Sigmoid colon (tissue), 7 donors: Measurements from ENCODE around the gene LYPLAL1. TPM values are rescaled to one million over a fixed set of nuclear protein-coding genes. Genes with fewer than 3 reads are reported as not detected.
A peak's percentile ranks its signal among the peaks of the same experiment; 100 is the strongest.

Experiments used
- DNase-seq: peaks from one replicate; pipeline ENCODE4 v3.0.0-alpha.2; 2019
- H3K27ac ChIP-seq, 4 donors: fragments of 200-600 bp; sonication (generic); one replicate each; pipeline ENCODE4 v1.5.1; 2016 to 2019; ENCODE audit warnings: mild to moderate bottlenecking in 1 of 4
- H3K27me3 ChIP-seq, 3 donors: fragments of 200-600 bp; sonication (generic); one replicate each; pipeline ENCODE4 v1.5.1; 2019; ENCODE audit warnings: mild to moderate bottlenecking in 1 of 3
- H3K36me3 ChIP-seq, 4 donors: fragments of 200-600 bp; sonication (generic); one replicate each; pipeline ENCODE4 v1.5.1; 2016 to 2019
- H3K4me1 ChIP-seq, 4 donors: fragments of 200-600 bp; sonication (generic); one replicate each; pipeline ENCODE4 v1.5.1; 2017 to 2019
- H3K4me3 ChIP-seq, 4 donors: fragments of 200-600 bp; sonication (generic); one replicate each; pipeline ENCODE4 v1.5.1; 2017 to 2019; ENCODE audit warnings: mild to moderate bottlenecking in 2 of 4, moderate library complexity in 1 of 4
- H3K9me3 ChIP-seq, 4 donors: fragments of 200-600 bp in 3 of 4; sonication (generic) in 3 of 4; one replicate each; pipeline versions ENCODE4 v1.5.1 to v1.6.1; 2013 to 2019
- EP300 ChIP-seq, 4 donors: sonication (generic); formaldehyde crosslinking; IDR thresholded peaks; one replicate each; pipeline ENCODE4 v1.6.1; 2017; ENCODE audit warnings: antibody characterized with exemption in 4 of 4
- POLR2A ChIP-seq, 2 donors: fragments of 450-650 bp; IDR thresholded peaks; one replicate each; pipeline ENCODE4 v1.6.1; 2016; ENCODE audit warnings: antibody characterized with exemption in 2 of 2, mild to moderate bottlenecking in 2 of 2, moderate library complexity in 2 of 2
- POLR2AphosphoS5 ChIP-seq, 4 donors: sonication (generic); formaldehyde crosslinking; IDR thresholded peaks; one replicate each; pipeline ENCODE4 v1.6.1; 2017; ENCODE audit warnings: antibody characterized with exemption in 4 of 4
- WGBS, 2 donors: extraction: QIAGEN DNeasy Blood & Tissue Kit; methylation state at CpG; one replicate each; pipeline ENCODE4 v1.1.7; 2013; 5-methylcytosine and 5-hydroxymethylcytosine counted together
- intact Hi-C: fragments of 100-400 bp; cut with DNase I; formaldehyde crosslinking; loops from one replicate; pipeline ENCODE4 v1.15.1; 2023
- polyA plus RNA-seq, 3 donors: library from polyadenylated mRNA; stranded (reverse); fragments of 200-250 nt; gene quantifications; one replicate each; pipeline ENCODE4 v1.2.3, GENCODE V29; 2013
- total RNA-seq, 4 donors: library from RNA; depleted of rRNA; stranded (reverse); fragments of >200 nt; gene quantifications; one replicate each; pipeline ENCODE4 v1.1.0, GENCODE V29; 2016
- TF ChIP-seq, protein P1 (sequence below), 4 experiments: fragments of 450-650 bp in 3 of 4; fragments of 200-600 bp in 1 of 4; IDR thresholded peaks; one replicate each; pipeline ENCODE4 v1.5.1; 2016 to 2019; ENCODE audit warnings: antibody characterized with exemption in 4 of 4, mild to moderate bottlenecking in 3 of 4, moderate library complexity in 2 of 4
- donor health status: healthy with polysubstance abuse.
- donor health status: Bipolar disorder and iron deficiency.
- donor health status: healthy.

LYPLAL1 gene
- total RNA-seq (10 to 100 TPM; 22.4 to 36.0 (median 32.1) TPM), polyA plus RNA-seq (10 to 100 TPM; 11.8 to 23.4 (median 20.1) TPM)

DNA sequence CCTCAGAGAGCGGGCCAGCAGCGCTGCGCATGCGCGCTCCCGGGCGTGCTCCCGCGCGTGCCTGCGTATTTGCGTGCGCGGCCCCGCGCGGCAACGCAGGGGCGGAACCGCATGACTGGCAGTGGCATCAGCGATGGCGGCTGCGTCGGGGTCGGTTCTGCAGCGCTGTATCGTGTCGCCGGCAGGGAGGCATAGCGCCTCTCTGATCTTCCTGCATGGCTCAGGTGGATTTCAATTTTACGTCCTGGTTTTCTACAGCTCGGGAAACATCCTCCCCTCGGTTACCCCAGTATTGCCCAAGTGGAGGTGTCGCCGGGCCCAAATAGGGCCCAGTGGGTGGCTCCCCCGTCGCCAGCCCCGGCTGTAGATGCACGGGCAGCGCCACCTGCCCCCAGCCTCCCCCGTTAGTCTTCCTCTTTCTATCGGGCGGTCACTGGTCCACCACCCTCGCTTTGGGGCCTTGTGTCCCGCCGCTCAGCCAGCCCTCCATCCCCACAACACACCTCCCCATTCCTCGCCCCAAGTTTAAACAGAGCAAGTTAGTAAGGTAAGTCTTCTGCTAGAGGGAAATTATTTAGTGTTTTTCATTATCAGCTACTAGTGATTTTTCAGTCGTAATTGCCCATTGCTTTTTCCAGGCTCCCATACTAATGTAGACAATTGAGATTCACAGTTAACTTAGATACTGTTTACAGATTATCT is at the start of gene LYPLAL1:
TSS of gene LYPLAL1 (plus strand) at position 121 of the 702 bp plus-strand sequence. CDS start at position 134, 13 bp downstream.
- peaks cover 0 to 59% (median 34%) of the 10 kb centered on the region in 4 donors for H3K4me1 ChIP-seq

DNA sequence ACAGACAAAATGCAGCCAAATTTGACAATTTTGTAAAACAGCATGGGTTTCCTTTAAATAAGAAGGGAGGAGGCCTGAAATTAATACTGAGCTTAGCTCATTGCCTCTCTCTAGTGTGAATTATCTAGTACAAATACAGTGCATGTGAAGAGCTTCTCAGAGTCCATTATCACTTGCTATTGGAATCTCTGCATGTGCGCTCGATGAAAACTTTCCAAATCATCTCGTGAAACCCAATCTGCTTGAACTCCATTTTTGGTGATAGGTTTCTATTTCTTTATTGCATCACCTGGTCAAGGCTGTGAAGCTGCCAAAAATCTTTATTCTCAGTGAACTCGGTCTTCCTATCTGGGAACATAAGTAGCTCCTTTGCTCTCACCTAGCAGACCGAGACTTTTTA is 49.5 kb upstream of the LYPLAL1 start:
- no peaks in the 10 kb centered on the region for H3K9me3 ChIP-seq
- TF ChIP-seq POLR2AphosphoS5 (IDR thresholded peaks at IDR 0.05) = no peak
- TF ChIP-seq POLR2A (IDR thresholded peaks at IDR 0.05) = no peak
- TF ChIP-seq EP300 (IDR thresholded peaks at IDR 0.05) = no peak
- TF ChIP-seq, protein P1, sequence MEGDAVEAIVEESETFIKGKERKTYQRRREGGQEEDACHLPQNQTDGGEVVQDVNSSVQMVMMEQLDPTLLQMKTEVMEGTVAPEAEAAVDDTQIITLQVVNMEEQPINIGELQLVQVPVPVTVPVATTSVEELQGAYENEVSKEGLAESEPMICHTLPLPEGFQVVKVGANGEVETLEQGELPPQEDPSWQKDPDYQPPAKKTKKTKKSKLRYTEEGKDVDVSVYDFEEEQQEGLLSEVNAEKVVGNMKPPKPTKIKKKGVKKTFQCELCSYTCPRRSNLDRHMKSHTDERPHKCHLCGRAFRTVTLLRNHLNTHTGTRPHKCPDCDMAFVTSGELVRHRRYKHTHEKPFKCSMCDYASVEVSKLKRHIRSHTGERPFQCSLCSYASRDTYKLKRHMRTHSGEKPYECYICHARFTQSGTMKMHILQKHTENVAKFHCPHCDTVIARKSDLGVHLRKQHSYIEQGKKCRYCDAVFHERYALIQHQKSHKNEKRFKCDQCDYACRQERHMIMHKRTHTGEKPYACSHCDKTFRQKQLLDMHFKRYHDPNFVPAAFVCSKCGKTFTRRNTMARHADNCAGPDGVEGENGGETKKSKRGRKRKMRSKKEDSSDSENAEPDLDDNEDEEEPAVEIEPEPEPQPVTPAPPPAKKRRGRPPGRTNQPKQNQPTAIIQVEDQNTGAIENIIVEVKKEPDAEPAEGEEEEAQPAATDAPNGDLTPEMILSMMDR (IDR thresholded peaks at IDR 0.05) = no peak
- H3K4me1 ChIP-seq = peaks cover 0 to 15% (median 7%) of the 10 kb centered on the region in 4 donors
- WGBS, 2 donors = 89 to 92% methylated on average over 5 of the region's 5 CpGs
- no peaks in the 10 kb centered on the region for H3K36me3 ChIP-seq
- no peak overlapping the region for H3K4me3 ChIP-seq
- H3K27ac ChIP-seq = no peak overlapping the region
- H3K27me3 ChIP-seq = no peaks in the 10 kb centered on the region
- no peak for DNase-seq
- intact Hi-C loops = no loop called here

More for the DNA sequence above, at the start of gene LYPLAL1:
- TF ChIP-seq, protein P1 (IDR thresholded peaks at IDR 0.05) = peak in 1 of 4 experiments; percentile 9
- TF ChIP-seq POLR2AphosphoS5 (IDR thresholded peaks at IDR 0.05) (peak; percentile 91 to 98 (median 96)), POLR2A (IDR thresholded peaks at IDR 0.05) (peak; percentile 89), EP300 (IDR thresholded peaks at IDR 0.05) (peak in 1 of 4 donors; percentile 43)
- intact Hi-C loops = loop anchor here (5.0 kb wide), 1 partner anchor 827 kb away; the partner anchor contains the start of gene TGFB2
- peak; percentile 94 for DNase-seq
- no peaks in the 10 kb centered on the region for H3K9me3 ChIP-seq
- H3K36me3 ChIP-seq = no peaks in the 10 kb centered on the region
- WGBS, 2 donors = 1 to 3% methylated on average over 48 of the region's 48 CpGs
- H3K27me3 ChIP-seq = no peaks in the 10 kb centered on the region
- peak within 1 kb of the TSS; percentile 65 to 80 (median 72) for H3K4me3 ChIP-seq
- peak within 1 kb of the TSS; percentile 91 to 96 (median 92) for H3K27ac ChIP-seq

- Histone ChIP-seq H3K27ac (no peak overlapping the region), H3K4me1 (peaks cover 0 to 15% (median 7%) of the 10 kb centered on the region in 4 donors), H3K36me3 (no peaks in the 10 kb centered on the region), H3K9me3 (no peaks in the 10 kb centered on the region), H3K27me3 (no peaks in the 10 kb centered on the region), H3K4me3 (no peak overlapping the region)
- intact Hi-C loops = no loop called here
- DNase-seq = no peak
- WGBS, 2 donors = 90 to 92% methylated on average over 4 of the region's 4 CpGs
- TF ChIP-seq EP300 (IDR thresholded peaks at IDR 0.05) (no peak), POLR2AphosphoS5 (IDR thresholded peaks at IDR 0.05) (no peak), POLR2A (IDR thresholded peaks at IDR 0.05) (no peak)
- TF ChIP-seq, protein P1 (IDR thresholded peaks at IDR 0.05) = no peak
These were observed 48.3 kb upstream of the LYPLAL1 start for GRCh38 chr1:219125342-219125741.

- H3K4me3 ChIP-seq = no peak overlapping the region
- DNase-seq = no peak
- H3K4me1 ChIP-seq = peaks cover 0 to 15% (median 7%) of the 10 kb centered on the region in 4 donors
- no peaks in the 10 kb centered on the region for H3K9me3 ChIP-seq
- peak in 1 of 4 donors; percentile 22 for TF ChIP-seq POLR2AphosphoS5 (IDR thresholded peaks at IDR 0.05)
- TF ChIP-seq EP300 (IDR thresholded peaks at IDR 0.05) = no peak
- no peaks in the 10 kb centered on the region for H3K27me3 ChIP-seq
- WGBS, 2 donors = 68% methylated on average over 2 of the region's 2 CpGs
- H3K27ac ChIP-seq = peak overlapping the region in 1 of 4 donors; percentile 32
- intact Hi-C loops = no loop called here
- H3K36me3 ChIP-seq = no peaks in the 10 kb centered on the region
These were observed 47.3 kb upstream of the LYPLAL1 start for GRCh38 chr1:219126377-219126776.

DNA sequence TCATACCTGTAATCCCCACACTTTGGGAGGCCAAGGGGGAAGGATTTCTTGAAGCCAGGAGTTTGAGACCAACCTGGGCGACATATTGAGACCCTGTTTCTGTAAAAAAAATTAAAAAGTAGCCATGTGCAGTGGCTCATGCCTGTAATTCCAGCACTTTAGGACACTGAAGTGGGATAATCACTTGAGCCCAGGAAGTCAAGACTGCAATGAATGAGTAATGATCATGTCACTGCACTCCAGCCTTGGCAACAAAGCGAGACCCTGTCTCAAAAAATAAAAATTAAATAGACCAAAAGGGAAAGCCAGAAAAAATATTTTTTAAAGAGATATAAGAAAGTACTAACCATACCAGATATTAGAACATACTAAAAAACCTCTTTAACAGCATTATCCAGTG is 44.7 kb upstream of the LYPLAL1 start:
- Histone ChIP-seq H3K36me3 (no peaks in the 10 kb centered on the region), H3K4me1 (peaks cover 0 to 14% (median 5%) of the 10 kb centered on the region in 4 donors), H3K27me3 (no peaks in the 10 kb centered on the region), H3K9me3 (no peaks in the 10 kb centered on the region), H3K27ac (no peak overlapping the region), H3K4me3 (no peak overlapping the region)
- no peak for TF ChIP-seq POLR2AphosphoS5 (IDR thresholded peaks at IDR 0.05)
- TF ChIP-seq EP300 (IDR thresholded peaks at IDR 0.05) = no peak
- no peak for TF ChIP-seq POLR2A (IDR thresholded peaks at IDR 0.05)
- TF ChIP-seq, protein P1 (IDR thresholded peaks at IDR 0.05) = no peak
- 86 to 88% methylated on average over 2 of the region's 2 CpGs for WGBS, 2 donors
- no peak for DNase-seq
- intact Hi-C loops = no loop called here
